ENCODE results near the gene EPB41L5.

Gene EPB41L5

GRCh38 chr2:120206022-120206581 lies 193.2 kb downstream of the EPB41L5 start:
- peak; percentile 37 for DNase-seq

- DNase-seq, result no peak
These were observed 195.8 kb downstream of the EPB41L5 start for GRCh38 chr2:120208381-120209353.

GRCh38 chr2:120209427-120210269 lies 196.8 kb downstream of the EPB41L5 start:
- no peak for DNase-seq

GRCh38 chr2:120210270-120210693 lies 197.4 kb downstream of the EPB41L5 start:
- peak; percentile 36 for DNase-seq

GRCh38 chr2:120218181-120218580 lies 205.3 kb downstream of the EPB41L5 start:
- no peak for DNase-seq

- DNase-seq, result no peak
These were observed 206.4 kb downstream of the EPB41L5 start for GRCh38 chr2:120219291-120219690.

- DNase-seq, result no peak
These were observed 206.9 kb downstream of the EPB41L5 start for GRCh38 chr2:120219766-120220165.

GRCh38 chr2:120220756-120221155 lies 207.9 kb downstream of the EPB41L5 start:
- no peak for DNase-seq

GRCh38 chr2:120221616-120222015 lies 208.7 kb downstream of the EPB41L5 start:
- DNase-seq, result no peak

- DNase-seq, result no peak
These were observed 209.5 kb downstream of the EPB41L5 start for GRCh38 chr2:120222186-120223033.

- peak; percentile 92 for DNase-seq
These were observed 210.4 kb downstream of the EPB41L5 start, which contains the start of gene TMEM185B for GRCh38 chr2:120223034-120223912. TSS of gene TMEM185B (minus strand) at chr2:120223400. CDS start at chr2:120222976, 424 bp downstream.

GRCh38 chr2:120224256-120224655 lies 211.4 kb downstream of the EPB41L5 start:
- DNase-seq, result no peak

- DNase-seq, result no peak
These were observed 212.1 kb downstream of the EPB41L5 start for GRCh38 chr2:120224735-120225548.

- no peak for DNase-seq
These were observed 212.7 kb downstream of the EPB41L5 start for GRCh38 chr2:120225549-120226065.

- DNase-seq, result no peak
These were observed 213.4 kb downstream of the EPB41L5 start for GRCh38 chr2:120226316-120226715.

- no peak for DNase-seq
These were observed 214.5 kb downstream of the EPB41L5 start for GRCh38 chr2:120227111-120227991.

GRCh38 chr2:120228503-120228902 lies 215.6 kb downstream of the EPB41L5 start:
- no peak for DNase-seq

All from CD4-positive, alpha-beta T cell treated with Interleukin-21 for 1 hour (primary cell).